Adipocyte (in vitro differentiated cells): Measurements from ENCODE around the gene MUL1.
"Not testable (repeated sequence)": the region's sequence is repeated elsewhere in the genome, so short reads cannot be mapped to it uniquely, and the experiment has no call there.

Source experiments
- DNase-seq: peaks from one replicate; pipeline ENCODE4 v3.0.0-alpha.2; 2015; ENCODE audit warnings: low read depth
- H3K27me3 ChIP-seq: replicated peaks from 2 replicates; pipeline ENCODE4 v1.7.0; 2013; ENCODE audit warnings: mild to moderate bottlenecking, low read length, moderate library complexity; ENCODE audit not compliant: control insufficient read depth, insufficient read depth
- H3K36me3 ChIP-seq: 2 replicates; pipeline ENCODE4 v1.7.0; 2013; ENCODE audit warnings: low read length, mild to moderate bottlenecking, moderate library complexity; ENCODE audit not compliant: control insufficient read depth, insufficient read depth, severe bottlenecking
- H3K4me1 ChIP-seq: 2 replicates; pipeline ENCODE4 v1.7.0; 2013; ENCODE audit warnings: mild to moderate bottlenecking, low read length, moderate library complexity; ENCODE audit not compliant: control insufficient read depth, insufficient read depth
- H3K4me3 ChIP-seq: 2 replicates; pipeline ENCODE4 v1.7.0; 2013; ENCODE audit warnings: mild to moderate bottlenecking, low read length, moderate library complexity
- H3K9ac ChIP-seq: 2 replicates; pipeline ENCODE4 v1.7.0; 2013; ENCODE audit warnings: mild to moderate bottlenecking, low read length, moderate library complexity
- H3K9me3 ChIP-seq: 2 replicates; pipeline ENCODE4 v1.7.0; 2013; ENCODE audit warnings: mild to moderate bottlenecking, low read length, moderate library complexity; ENCODE audit not compliant: control insufficient read depth

The MUL1 gene

DNA sequence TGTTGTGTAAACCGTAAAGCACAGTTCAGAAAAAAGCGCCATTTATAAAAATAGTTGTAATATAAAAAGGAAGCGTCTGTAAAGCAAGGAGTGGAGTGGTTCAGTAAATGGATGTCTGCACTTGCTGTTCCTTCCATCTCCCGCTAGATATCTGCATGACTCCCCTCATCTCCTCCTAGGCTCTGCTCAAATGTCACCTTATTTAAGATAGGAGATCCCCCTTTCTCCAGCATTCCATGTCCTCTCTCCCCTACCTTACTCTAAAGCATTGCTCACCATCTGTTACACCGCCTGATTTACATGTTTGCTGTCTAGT, 745 bp downstream of the MUL1 start:
- no peak for DNase-seq
- no peaks in the 10 kb centered on the region for H3K27me3 ChIP-seq
- H3K36me3 ChIP-seq: peaks cover 10% of the 10 kb centered on the region
- H3K9ac ChIP-seq: peak overlapping the region; percentile 97
- H3K4me3 ChIP-seq: peak overlapping the region; percentile 94
- peaks cover 26% of the 10 kb centered on the region for H3K4me1 ChIP-seq
- no peaks in the 10 kb centered on the region for H3K9me3 ChIP-seq

GRCh38 chr1:20505488-20505887, 2.5 kb downstream of the MUL1 start:
- peaks cover 19% of the 10 kb centered on the region for H3K4me1 ChIP-seq
- no peak overlapping the region for H3K4me3 ChIP-seq
- no peaks in the 10 kb centered on the region for H3K27me3 ChIP-seq
- no peak overlapping the region for H3K9ac ChIP-seq
- no peaks in the 10 kb centered on the region for H3K9me3 ChIP-seq
- peaks cover 27% of the 10 kb centered on the region for H3K36me3 ChIP-seq
- no peak for DNase-seq

- H3K9ac ChIP-seq: no peak overlapping the region
- no peaks in the 10 kb centered on the region for H3K27me3 ChIP-seq
- H3K4me3 ChIP-seq: no peak overlapping the region
- no peaks in the 10 kb centered on the region for H3K9me3 ChIP-seq
- peaks cover 54% of the 10 kb centered on the region for H3K36me3 ChIP-seq
- peaks cover 2% of the 10 kb centered on the region for H3K4me1 ChIP-seq
- no peak for DNase-seq
Observed at GRCh38 chr1:20500716-20501115, 7.2 kb downstream of the MUL1 start.

DNA sequence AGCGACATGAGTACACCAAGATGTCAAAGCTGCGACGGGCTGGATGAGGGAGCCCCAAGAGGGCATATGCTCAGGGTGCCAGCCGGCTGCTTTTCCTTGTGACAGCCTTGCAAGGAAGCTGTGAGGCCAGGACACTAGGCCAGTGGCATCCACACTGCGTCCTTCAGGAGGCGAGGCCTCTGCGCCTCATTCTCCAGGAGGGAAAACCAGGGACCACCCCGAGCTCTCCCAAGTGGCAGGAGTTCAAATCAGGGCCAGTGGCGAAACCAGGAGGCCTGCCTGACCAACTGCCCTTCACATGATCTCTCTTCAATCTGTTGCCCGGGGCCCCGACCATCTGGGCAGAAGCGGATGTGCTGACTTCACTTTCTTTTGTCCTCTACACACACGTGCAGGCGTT, 8.2 kb downstream of the MUL1 start:
- Histone ChIP-seq H3K9me3 (no peaks in the 10 kb centered on the region), H3K9ac (no peak overlapping the region), H3K4me3 (no peak overlapping the region), H3K27me3 (no peaks in the 10 kb centered on the region), H3K4me1 (peaks cover 10% of the 10 kb centered on the region), H3K36me3 (peaks cover 54% of the 10 kb centered on the region)
- DNase-seq: no peak

GRCh38 chr1:20499105-20499504, 8.8 kb downstream of the MUL1 start:
- no peak for DNase-seq
- H3K36me3 ChIP-seq: peaks cover 54% of the 10 kb centered on the region
- no peaks in the 10 kb centered on the region for H3K27me3 ChIP-seq
- H3K9me3 ChIP-seq: no peaks in the 10 kb centered on the region
- no peak overlapping the region for H3K9ac ChIP-seq
- no peak overlapping the region for H3K4me3 ChIP-seq
- peaks cover 16% of the 10 kb centered on the region for H3K4me1 ChIP-seq

DNA sequence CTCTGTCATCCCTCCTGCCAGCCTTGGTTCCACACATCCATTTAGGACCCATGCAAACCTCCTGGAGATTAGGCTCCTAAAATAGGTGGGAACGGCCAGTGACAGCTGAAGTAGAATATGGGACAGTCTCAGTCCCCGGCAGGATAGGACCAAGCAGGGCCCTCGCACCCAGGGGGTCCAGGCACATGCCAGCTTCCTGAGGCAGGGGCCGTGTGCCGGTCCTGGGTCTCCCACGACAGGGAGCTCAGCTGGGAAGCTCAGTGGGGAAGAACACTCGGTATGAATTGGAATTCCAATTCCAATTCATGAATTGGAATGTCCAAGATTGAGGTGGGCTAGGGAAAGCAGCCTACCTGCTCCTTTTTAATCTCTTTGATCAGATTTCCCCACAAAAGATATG, 9.8 kb downstream of the MUL1 start:
- no peak overlapping the region for H3K9ac ChIP-seq
- DNase-seq: no peak
- peaks cover 52% of the 10 kb centered on the region for H3K36me3 ChIP-seq
- peaks cover 20% of the 10 kb centered on the region for H3K4me1 ChIP-seq
- H3K9me3 ChIP-seq: no peaks in the 10 kb centered on the region
- no peak overlapping the region for H3K4me3 ChIP-seq
- no peaks in the 10 kb centered on the region for H3K27me3 ChIP-seq

- Histone ChIP-seq H3K27me3 (no peaks in the 10 kb centered on the region), H3K9ac (no peak overlapping the region), H3K4me1 (peaks cover 20% of the 10 kb centered on the region), H3K4me3 (no peak overlapping the region), H3K36me3 (peaks cover 46% of the 10 kb centered on the region), H3K9me3 (no peaks in the 10 kb centered on the region)
- DNase-seq: no peak
Observed at GRCh38 chr1:20497506-20497905, 10.4 kb downstream of the MUL1 start.

DNA sequence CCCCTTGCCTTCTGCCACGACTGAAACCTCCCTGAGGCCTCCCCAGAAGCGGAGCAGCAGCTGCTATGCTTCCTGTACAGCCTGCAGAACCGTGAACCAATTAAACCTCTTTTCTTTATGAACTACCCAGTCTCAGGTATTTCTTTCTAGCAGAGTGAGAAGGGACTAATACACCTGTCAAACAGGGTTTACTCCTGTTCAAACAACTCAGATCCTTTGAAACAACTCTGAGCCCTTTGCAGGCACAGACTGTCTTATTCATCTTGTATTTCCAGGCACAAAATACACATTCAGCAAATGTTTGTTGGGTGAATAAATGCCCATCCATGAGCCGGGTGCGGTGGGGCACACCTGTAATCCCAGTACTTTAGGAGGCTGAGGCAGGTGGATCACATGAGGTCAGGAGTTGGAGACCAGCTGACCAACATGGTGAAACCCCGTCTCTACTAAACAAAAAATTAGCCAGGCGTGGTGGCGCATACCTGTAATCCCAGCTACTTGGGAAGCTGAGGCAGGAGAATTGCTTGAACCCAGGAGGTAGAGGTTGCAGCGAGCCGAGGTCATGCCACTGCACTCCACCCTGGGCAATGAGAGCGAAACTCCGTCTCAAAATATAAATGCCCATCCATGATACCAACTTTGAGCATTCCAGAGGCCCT, 11.1 kb downstream of the MUL1 start:
- H3K4me3 ChIP-seq, H3K9ac ChIP-seq, DNase-seq: not testable (repeated sequence)

GRCh38 chr1:20496241-20496661, 11.7 kb downstream of the MUL1 start:
- H3K36me3 ChIP-seq: peaks cover 35% of the 10 kb centered on the region
- peaks cover 20% of the 10 kb centered on the region for H3K4me1 ChIP-seq
- DNase-seq: no peak
- no peaks in the 10 kb centered on the region for H3K27me3 ChIP-seq
- no peaks in the 10 kb centered on the region for H3K9me3 ChIP-seq
- no peak overlapping the region for H3K9ac ChIP-seq
- no peak overlapping the region for H3K4me3 ChIP-seq

More for the DNA sequence above, 11.1 kb downstream of the MUL1 start:
- H3K27me3 ChIP-seq, H3K9me3 ChIP-seq: not testable (repeated sequence)
- H3K4me1 ChIP-seq: peaks cover 20% of the 10 kb centered on the region
- H3K36me3 ChIP-seq: peaks cover 41% of the 10 kb centered on the region

- Histone ChIP-seq H3K4me1 (peaks cover 20% of the 10 kb centered on the region), H3K4me3 (no peak overlapping the region), H3K9ac (peak overlapping the region; percentile 23), H3K9me3 (no peaks in the 10 kb centered on the region), H3K36me3 (peaks cover 29% of the 10 kb centered on the region), H3K27me3 (no peaks in the 10 kb centered on the region)
- no peak for DNase-seq
Observed at GRCh38 chr1:20495661-20496060, 12.3 kb downstream of the MUL1 start.

DNA sequence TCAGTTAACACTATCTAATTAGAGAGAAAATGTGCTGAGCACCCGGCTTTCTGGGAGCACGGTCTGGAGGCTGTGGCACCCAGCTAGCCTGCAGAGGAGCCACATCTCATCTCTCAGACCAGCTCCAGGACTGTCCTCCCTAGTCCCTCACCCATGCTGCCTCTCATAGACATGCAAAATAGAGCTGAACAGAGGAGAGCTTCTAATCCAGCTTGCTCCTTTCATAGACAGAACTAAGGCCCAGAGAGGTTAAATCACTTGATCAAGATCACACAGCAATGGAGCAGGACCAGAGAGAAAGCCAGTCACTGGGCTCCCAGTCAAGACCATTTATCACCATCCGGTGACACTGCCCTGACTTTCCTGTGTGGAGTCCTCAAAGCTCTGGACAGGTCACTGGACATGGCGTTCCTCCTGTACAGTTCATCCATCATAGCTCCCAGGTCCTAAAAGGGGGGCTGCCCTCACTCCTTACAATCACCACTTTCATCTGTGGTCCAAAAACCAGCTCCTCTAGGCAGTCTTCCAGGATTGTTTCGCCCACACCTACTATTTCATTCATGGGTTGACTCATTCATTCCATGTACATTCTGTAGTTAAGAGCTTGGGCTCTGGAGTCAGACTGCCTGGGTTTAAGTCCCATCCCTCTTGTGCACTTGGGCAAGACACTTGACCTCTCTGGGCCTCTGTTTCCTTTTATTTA, 13.2 kb downstream of the MUL1 start:
- H3K36me3 ChIP-seq: peaks cover 20% of the 10 kb centered on the region
- H3K4me1 ChIP-seq: peaks cover 20% of the 10 kb centered on the region
- no peaks in the 10 kb centered on the region for H3K27me3 ChIP-seq
- peak; percentile 75 for DNase-seq
- no peaks in the 10 kb centered on the region for H3K9me3 ChIP-seq
- H3K4me3 ChIP-seq: no peak overlapping the region
- H3K9ac ChIP-seq: no peak overlapping the region
